CD4-positive, alpha-beta T cell treated with Interferon gamma for 1 hour (primary cell): ENCODE measurements around the gene HOXA4.

Experiments used
- DNase-seq: peaks from one replicate; pipeline ENCODE4 v3.0.0-alpha.2; 2020

HOXA4 gene

GRCh38 chr7:27113991-27114769, 16.4 kb downstream of the HOXA4 start:
- DNase-seq: no peak

GRCh38 chr7:27112955-27113949, 17.3 kb downstream of the HOXA4 start:
- no peak for DNase-seq

GRCh38 chr7:27112361-27112760, 18.2 kb downstream of the HOXA4 start:
- DNase-seq: no peak

- DNase-seq: no peak
Observed at GRCh38 chr7:27111751-27112277, 18.7 kb downstream of the HOXA4 start.

- no peak for DNase-seq
Observed at GRCh38 chr7:27111042-27111750, 19.4 kb downstream of the HOXA4 start.

- no peak for DNase-seq
Observed at GRCh38 chr7:27110186-27111031, 20.1 kb downstream of the HOXA4 start.

GRCh38 chr7:27109466-27110185, 20.9 kb downstream of the HOXA4 start:
- DNase-seq: no peak

- no peak for DNase-seq
Observed at GRCh38 chr7:27108390-27109127, 22.0 kb downstream of the HOXA4 start.

GRCh38 chr7:27107391-27108381, 22.9 kb downstream of the HOXA4 start:
- no peak for DNase-seq

GRCh38 chr7:27106901-27107240, 23.7 kb downstream of the HOXA4 start:
- no peak for DNase-seq

- no peak for DNase-seq
Observed at GRCh38 chr7:27106181-27106900, 24.2 kb downstream of the HOXA4 start.

GRCh38 chr7:27105301-27106031, 25.1 kb downstream of the HOXA4 start:
- no peak for DNase-seq

GRCh38 chr7:27104341-27105058, 26.1 kb downstream of the HOXA4 start:
- no peak for DNase-seq

- no peak for DNase-seq
Observed at GRCh38 chr7:27103489-27104226, 26.9 kb downstream of the HOXA4 start.

GRCh38 chr7:27102581-27103442, 27.7 kb downstream of the HOXA4 start, which contains the start of gene HOXA2:
Gene HOXA2, minus strand, starts transcription at chr7:27102683. Its CDS starts 183 bp downstream, at chr7:27102500.
- no peak for DNase-seq
